SK-N-SH treated with all-trans-retinoic acid at 6 μM for 48 hours (cell line): ENCODE data around the gene EML1.

ENCODE experiments used
- ATAC-seq: fragments of 200-7000 bp; cut with Tn5 transposase; 3 replicates; pipeline ENCODE4 v1.9.1; 2020; ENCODE audit warnings: mild to moderate bottlenecking, moderate library complexity
- ARNTL ChIP-seq: fragments of 450-650 bp; formaldehyde crosslinking; IDR thresholded peaks from 2 replicates; pipeline ENCODE4 v1.5.0; 2020; ENCODE audit warnings: low read depth, mild to moderate bottlenecking, moderate library complexity, borderline replicate concordance
- BACH2 ChIP-seq: fragments of 250-450 bp; sonication (Bioruptor Pico); IDR thresholded peaks from 2 replicates; pipeline ENCODE4 v1.9.0; 2021; ENCODE audit warnings: mild to moderate bottlenecking, borderline replicate concordance
- CREB5 ChIP-seq: fragments of 250-450 bp; sonication (Bioruptor Pico); IDR thresholded peaks from 2 replicates; pipeline ENCODE4 v1.5.1; 2020; ENCODE audit warnings: low read depth, mild to moderate bottlenecking, moderate library complexity
- CSDC2 ChIP-seq: fragments of 250-450 bp; sonication (Bioruptor Pico); IDR thresholded peaks from 2 replicates; pipeline ENCODE4 v1.5.0; 2020; ENCODE audit warnings: mild to moderate bottlenecking, moderate library complexity
- ESRRG ChIP-seq: fragments of 250-450 bp; sonication (Bioruptor Pico); IDR thresholded peaks from 2 replicates; pipeline ENCODE4 v1.6.1; 2021; ENCODE audit warnings: mild to moderate bottlenecking
- GLIS3 ChIP-seq: fragments of 250-450 bp; sonication (Bioruptor Pico); IDR thresholded peaks from 2 replicates; pipeline ENCODE4 v1.5.0; 2020; ENCODE audit warnings: mild to moderate bottlenecking, moderate library complexity
- ISL1 ChIP-seq: fragments of 250-450 bp; sonication (Bioruptor Pico); IDR thresholded peaks from 2 replicates; pipeline ENCODE4 v2.1.2; 2022; ENCODE audit warnings: mild to moderate bottlenecking, moderate library complexity
- OSR1 ChIP-seq: fragments of 250-450 bp; sonication (Bioruptor Pico); IDR thresholded peaks from 2 replicates; pipeline ENCODE4 v1.8.0; 2022; ENCODE audit warnings: moderate library complexity, mild to moderate bottlenecking, inconsistent platforms
- PPARA ChIP-seq: fragments of 250-450 bp; sonication (Bioruptor Pico); IDR thresholded peaks from 2 replicates; pipeline ENCODE4 v1.5.0; 2020; ENCODE audit warnings: mild to moderate bottlenecking, borderline replicate concordance
- RARB ChIP-seq: fragments of 250-450 bp; sonication (Bioruptor Pico); IDR thresholded peaks from 2 replicates; pipeline ENCODE4 v1.8.0; 2021; ENCODE audit warnings: mild to moderate bottlenecking, moderate library complexity
- SNAI2 ChIP-seq: fragments of 250-450 bp; sonication (Bioruptor Pico); IDR thresholded peaks from 2 replicates; pipeline ENCODE4 v1.5.0; 2020; ENCODE audit warnings: mild to moderate bottlenecking, moderate library complexity
- TCF4 ChIP-seq: fragments of 250-450 bp; sonication (Bioruptor Pico); IDR thresholded peaks from 2 replicates; pipeline ENCODE4 v1.8.0; 2021; ENCODE audit warnings: mild to moderate bottlenecking, moderate library complexity, borderline replicate concordance
- TOX ChIP-seq: fragments of 250-450 bp; sonication (Bioruptor Pico); IDR thresholded peaks from 2 replicates; pipeline ENCODE4 v1.8.0; 2021; ENCODE audit warnings: mild to moderate bottlenecking, moderate library complexity, borderline replicate concordance
- ZC3H10 ChIP-seq: fragments of 250-450 bp; sonication (Bioruptor Pico); IDR thresholded peaks from 2 replicates; pipeline ENCODE4 v1.5.1; 2021; ENCODE audit warnings: mild to moderate bottlenecking, moderate library complexity
- ZFP30 ChIP-seq: fragments of 450-650 bp; formaldehyde crosslinking; IDR thresholded peaks from 2 replicates; pipeline ENCODE4 v1.5.0; 2022; ENCODE audit warnings: mild to moderate bottlenecking, moderate library complexity
- ZNF565 ChIP-seq: fragments of 450-650 bp; formaldehyde crosslinking; conservative IDR thresholded peaks from 2 replicates; pipeline ENCODE4 v1.5.0; 2020; ENCODE audit warnings: low read depth, mild to moderate bottlenecking, moderate library complexity
- ZNF70 ChIP-seq: fragments of 450-650 bp; formaldehyde crosslinking; IDR thresholded peaks from 2 replicates; pipeline ENCODE4 v1.5.0; 2020; ENCODE audit warnings: mild to moderate bottlenecking, moderate library complexity
- ZNF8 ChIP-seq: fragments of 450-650 bp; formaldehyde crosslinking; IDR thresholded peaks from 2 replicates; pipeline ENCODE4 v1.5.0; 2020; ENCODE audit warnings: mild to moderate bottlenecking, moderate library complexity
- TF ChIP-seq, protein P1 (sequence below): fragments of 250-450 bp; sonication (Bioruptor Pico); IDR thresholded peaks from 2 replicates; pipeline ENCODE4 v1.5.0; 2020; ENCODE audit warnings: mild to moderate bottlenecking, moderate library complexity
- TF ChIP-seq, protein P2 (sequence below): fragments of 250-450 bp; sonication (Bioruptor Pico); IDR thresholded peaks from 2 replicates; pipeline ENCODE4 v1.8.0; 2021; ENCODE audit warnings: low read depth, mild to moderate bottlenecking, moderate library complexity, borderline replicate concordance
- TF ChIP-seq, protein P3 (sequence below): fragments of 250-450 bp; sonication (Bioruptor Pico); IDR thresholded peaks from 2 replicates; pipeline ENCODE4 v1.8.0; 2020; ENCODE audit warnings: mild to moderate bottlenecking, moderate library complexity, borderline replicate concordance
- TF ChIP-seq, protein P4 (sequence below): fragments of 250-450 bp; sonication (Bioruptor Pico); IDR thresholded peaks from 2 replicates; pipeline ENCODE4 v1.5.1; 2021; ENCODE audit warnings: mild to moderate bottlenecking, moderate library complexity

The EML1 gene

GRCh38 chr14:99816642-99817041 is 23.4 kb downstream of the EML1 start:
- ATAC-seq = no peak
- TF ChIP-seq TCF4 (no peak), ISL1 (CRISPR knock-in tag) (no peak), ZFP30 (CRISPR knock-in tag) (no peak), ESRRG (no peak), ZNF70 (no peak), BACH2 (no peak), OSR1 (CRISPR knock-in tag) (no peak), RARB (CRISPR knock-in tag) (no peak), ZNF8 (no peak), PPARA (no peak), ZC3H10 (no peak)
- TF ChIP-seq, protein P1, sequence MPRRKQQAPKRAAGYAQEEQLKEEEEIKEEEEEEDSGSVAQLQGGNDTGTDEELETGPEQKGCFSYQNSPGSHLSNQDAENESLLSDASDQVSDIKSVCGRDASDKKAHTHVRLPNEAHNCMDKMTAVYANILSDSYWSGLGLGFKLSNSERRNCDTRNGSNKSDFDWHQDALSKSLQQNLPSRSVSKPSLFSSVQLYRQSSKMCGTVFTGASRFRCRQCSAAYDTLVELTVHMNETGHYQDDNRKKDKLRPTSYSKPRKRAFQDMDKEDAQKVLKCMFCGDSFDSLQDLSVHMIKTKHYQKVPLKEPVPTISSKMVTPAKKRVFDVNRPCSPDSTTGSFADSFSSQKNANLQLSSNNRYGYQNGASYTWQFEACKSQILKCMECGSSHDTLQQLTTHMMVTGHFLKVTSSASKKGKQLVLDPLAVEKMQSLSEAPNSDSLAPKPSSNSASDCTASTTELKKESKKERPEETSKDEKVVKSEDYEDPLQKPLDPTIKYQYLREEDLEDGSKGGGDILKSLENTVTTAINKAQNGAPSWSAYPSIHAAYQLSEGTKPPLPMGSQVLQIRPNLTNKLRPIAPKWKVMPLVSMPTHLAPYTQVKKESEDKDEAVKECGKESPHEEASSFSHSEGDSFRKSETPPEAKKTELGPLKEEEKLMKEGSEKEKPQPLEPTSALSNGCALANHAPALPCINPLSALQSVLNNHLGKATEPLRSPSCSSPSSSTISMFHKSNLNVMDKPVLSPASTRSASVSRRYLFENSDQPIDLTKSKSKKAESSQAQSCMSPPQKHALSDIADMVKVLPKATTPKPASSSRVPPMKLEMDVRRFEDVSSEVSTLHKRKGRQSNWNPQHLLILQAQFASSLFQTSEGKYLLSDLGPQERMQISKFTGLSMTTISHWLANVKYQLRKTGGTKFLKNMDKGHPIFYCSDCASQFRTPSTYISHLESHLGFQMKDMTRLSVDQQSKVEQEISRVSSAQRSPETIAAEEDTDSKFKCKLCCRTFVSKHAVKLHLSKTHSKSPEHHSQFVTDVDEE (CRISPR knock-in tag) = no peak
- TF ChIP-seq, protein P2, sequence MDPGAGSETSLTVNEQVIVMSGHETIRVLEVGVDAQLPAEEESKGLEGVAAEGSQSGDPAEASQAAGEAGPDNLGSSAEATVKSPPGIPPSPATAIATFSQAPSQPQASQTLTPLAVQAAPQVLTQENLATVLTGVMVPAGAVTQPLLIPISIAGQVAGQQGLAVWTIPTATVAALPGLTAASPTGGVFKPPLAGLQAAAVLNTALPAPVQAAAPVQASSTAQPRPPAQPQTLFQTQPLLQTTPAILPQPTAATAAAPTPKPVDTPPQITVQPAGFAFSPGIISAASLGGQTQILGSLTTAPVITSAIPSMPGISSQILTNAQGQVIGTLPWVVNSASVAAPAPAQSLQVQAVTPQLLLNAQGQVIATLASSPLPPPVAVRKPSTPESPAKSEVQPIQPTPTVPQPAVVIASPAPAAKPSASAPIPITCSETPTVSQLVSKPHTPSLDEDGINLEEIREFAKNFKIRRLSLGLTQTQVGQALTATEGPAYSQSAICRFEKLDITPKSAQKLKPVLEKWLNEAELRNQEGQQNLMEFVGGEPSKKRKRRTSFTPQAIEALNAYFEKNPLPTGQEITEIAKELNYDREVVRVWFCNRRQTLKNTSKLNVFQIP (CRISPR knock-in tag) = no peak
- TF ChIP-seq, protein P3, sequence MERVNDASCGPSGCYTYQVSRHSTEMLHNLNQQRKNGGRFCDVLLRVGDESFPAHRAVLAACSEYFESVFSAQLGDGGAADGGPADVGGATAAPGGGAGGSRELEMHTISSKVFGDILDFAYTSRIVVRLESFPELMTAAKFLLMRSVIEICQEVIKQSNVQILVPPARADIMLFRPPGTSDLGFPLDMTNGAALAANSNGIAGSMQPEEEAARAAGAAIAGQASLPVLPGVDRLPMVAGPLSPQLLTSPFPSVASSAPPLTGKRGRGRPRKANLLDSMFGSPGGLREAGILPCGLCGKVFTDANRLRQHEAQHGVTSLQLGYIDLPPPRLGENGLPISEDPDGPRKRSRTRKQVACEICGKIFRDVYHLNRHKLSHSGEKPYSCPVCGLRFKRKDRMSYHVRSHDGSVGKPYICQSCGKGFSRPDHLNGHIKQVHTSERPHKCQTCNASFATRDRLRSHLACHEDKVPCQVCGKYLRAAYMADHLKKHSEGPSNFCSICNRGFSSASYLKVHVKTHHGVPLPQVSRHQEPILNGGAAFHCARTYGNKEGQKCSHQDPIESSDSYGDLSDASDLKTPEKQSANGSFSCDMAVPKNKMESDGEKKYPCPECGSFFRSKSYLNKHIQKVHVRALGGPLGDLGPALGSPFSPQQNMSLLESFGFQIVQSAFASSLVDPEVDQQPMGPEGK (CRISPR knock-in tag) = no peak
- TF ChIP-seq, protein P4, sequence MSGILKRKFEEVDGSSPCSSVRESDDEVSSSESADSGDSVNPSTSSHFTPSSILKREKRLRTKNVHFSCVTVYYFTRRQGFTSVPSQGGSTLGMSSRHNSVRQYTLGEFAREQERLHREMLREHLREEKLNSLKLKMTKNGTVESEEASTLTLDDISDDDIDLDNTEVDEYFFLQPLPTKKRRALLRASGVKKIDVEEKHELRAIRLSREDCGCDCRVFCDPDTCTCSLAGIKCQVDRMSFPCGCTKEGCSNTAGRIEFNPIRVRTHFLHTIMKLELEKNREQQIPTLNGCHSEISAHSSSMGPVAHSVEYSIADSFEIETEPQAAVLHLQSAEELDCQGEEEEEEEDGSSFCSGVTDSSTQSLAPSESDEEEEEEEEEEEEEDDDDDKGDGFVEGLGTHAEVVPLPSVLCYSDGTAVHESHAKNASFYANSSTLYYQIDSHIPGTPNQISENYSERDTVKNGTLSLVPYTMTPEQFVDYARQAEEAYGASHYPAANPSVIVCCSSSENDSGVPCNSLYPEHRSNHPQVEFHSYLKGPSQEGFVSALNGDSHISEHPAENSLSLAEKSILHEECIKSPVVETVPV = no peak

DNA sequence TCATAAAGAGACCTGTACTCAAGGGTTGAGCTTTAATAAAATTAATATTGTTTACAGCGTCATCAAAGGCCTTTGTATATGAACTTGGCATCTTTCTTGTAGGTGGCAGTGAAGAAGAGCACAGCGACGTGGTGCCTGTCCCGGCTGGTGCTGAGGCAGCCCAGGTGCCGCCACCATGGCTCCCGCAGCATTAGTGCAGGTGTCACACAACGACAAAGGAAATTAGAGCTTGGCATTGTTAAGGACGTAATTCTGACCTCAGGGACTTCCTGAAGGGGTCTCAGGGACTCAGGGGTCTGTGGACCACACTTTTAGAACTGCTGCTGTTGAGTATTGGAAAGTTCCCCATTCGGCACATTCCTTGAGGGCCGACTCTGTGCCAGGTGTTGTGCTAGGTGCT is 24.1 kb downstream of the EML1 start:
- no peak for ATAC-seq
- no peak for TF ChIP-seq ZC3H10
- TF ChIP-seq, protein P2 (CRISPR knock-in tag) = no peak
- TF ChIP-seq ZNF565 (CRISPR knock-in tag) = no peak
- no peak for TF ChIP-seq TOX (CRISPR knock-in tag)
- TF ChIP-seq TCF4 = no peak
- TF ChIP-seq GLIS3 (CRISPR knock-in tag) = no peak
- TF ChIP-seq CREB5 (CRISPR knock-in tag) = no peak
- TF ChIP-seq ISL1 (CRISPR knock-in tag) = no peak
- TF ChIP-seq ZNF70 = no peak
- no peak for TF ChIP-seq CSDC2 (CRISPR knock-in tag)
- TF ChIP-seq, protein P4 = no peak
- no peak for TF ChIP-seq OSR1 (CRISPR knock-in tag)
- no peak for TF ChIP-seq RARB (CRISPR knock-in tag)
- no peak for TF ChIP-seq ARNTL (CRISPR knock-in tag)
- TF ChIP-seq ZFP30 (CRISPR knock-in tag) = no peak
- TF ChIP-seq ESRRG = no peak
- TF ChIP-seq SNAI2 (CRISPR knock-in tag) = no peak
- TF ChIP-seq ZNF8 = no peak
